Neural progenitor cell (in vitro differentiated cells): ENCODE data around the gene BCAP31. TPM values are rescaled to one million over a fixed set of nuclear protein-coding genes. Genes with fewer than 3 reads are reported as not detected.
"Not testable (repeated sequence)": the region's sequence is repeated elsewhere in the genome, so short reads cannot be mapped to it uniquely, and the experiment has no call there.

Experiments used
- DNase-seq: peaks from one replicate; pipeline ENCODE4 v3.0.0-alpha.2; 2016; ENCODE audit warnings: low spot score
- H2AFZ ChIP-seq: fragments of 200-600 bp; sonication (generic); replicated peaks from 2 replicates; pipeline ENCODE4 v1.6.1; 2016; ENCODE audit warnings: antibody characterized with exemption
- H3F3A ChIP-seq: fragments of 200-600 bp; sonication (generic); 2 replicates; pipeline ENCODE4 v1.6.1; 2016; ENCODE audit warnings: antibody characterized with exemption, low read depth
- H3K27ac ChIP-seq: fragments of 200-600 bp; sonication (generic); 2 replicates; pipeline ENCODE4 v1.5.1; 2016; ENCODE audit warnings: mild to moderate bottlenecking
- H3K27me3 ChIP-seq: fragments of 200-600 bp; sonication (generic); 2 replicates; pipeline ENCODE4 v1.6.1; 2016; ENCODE audit warnings: mild to moderate bottlenecking, moderate library complexity
- H3K36me3 ChIP-seq: fragments of 200-600 bp; sonication (generic); 2 replicates; pipeline ENCODE4 v1.5.1; 2016
- H3K4me1 ChIP-seq: fragments of 200-600 bp; sonication (generic); 2 replicates; pipeline ENCODE4 v1.6.1; 2016; ENCODE audit warnings: mixed run types
- H3K4me2 ChIP-seq: fragments of 200-600 bp; sonication (generic); 2 replicates; pipeline ENCODE4 v1.6.1; 2016
- H3K4me3 ChIP-seq: fragments of 200-600 bp; sonication (generic); 2 replicates; pipeline ENCODE4 v1.5.1; 2016
- H3K79me2 ChIP-seq: fragments of 200-600 bp; sonication (generic); 2 replicates; pipeline ENCODE4 v1.6.1; 2016; ENCODE audit warnings: low read depth
- H3K9ac ChIP-seq: fragments of 200-600 bp; sonication (generic); 2 replicates; pipeline ENCODE4 v1.6.1; 2016
- H3K9me3 ChIP-seq: fragments of 200-600 bp; sonication (generic); 2 replicates; pipeline ENCODE4 v1.5.1; 2016; ENCODE audit warnings: low read depth
- H4K20me1 ChIP-seq: fragments of 200-600 bp; sonication (generic); 2 replicates; pipeline ENCODE4 v1.6.1; 2016; ENCODE audit warnings: low read depth
- H3K27ac Mint-ChIP-seq: 3 replicates; pipeline ENCODE4 v1.8.0; 2021; ENCODE audit warnings: mixed read lengths
- H3K27me3 Mint-ChIP-seq: 2 replicates; pipeline ENCODE4 v1.8.0; 2022; ENCODE audit warnings: low read depth, mild to moderate bottlenecking, inconsistent platforms, moderate library complexity, mixed read lengths; ENCODE audit not compliant: insufficient read depth
- H3K36me3 Mint-ChIP-seq: 3 replicates; pipeline ENCODE4 v1.8.0; 2021; ENCODE audit warnings: mixed read lengths
- H3K4me1 Mint-ChIP-seq: 3 replicates; pipeline ENCODE4 v1.8.0; 2021; ENCODE audit warnings: mixed read lengths
- H3K4me3 Mint-ChIP-seq: 3 replicates; pipeline ENCODE4 v1.8.0; 2021; ENCODE audit warnings: mild to moderate bottlenecking, moderate library complexity, mixed read lengths
- H3K9me3 Mint-ChIP-seq: 3 replicates; pipeline ENCODE4 v1.8.0; 2020; ENCODE audit warnings: mixed read lengths
- CTCF ChIP-seq: fragments of 200-600 bp; sonication (generic); IDR thresholded peaks from 2 replicates; pipeline ENCODE4 v1.5.1; 2017; ENCODE audit warnings: antibody characterized with exemption, mild to moderate bottlenecking
- EZH2 ChIP-seq: fragments of 200-600 bp; sonication (generic); IDR thresholded peaks from 2 replicates; pipeline ENCODE4 v1.6.1; 2017; ENCODE audit warnings: antibody characterized with exemption, mild to moderate bottlenecking, moderate library complexity
- EZH2phosphoT487 ChIP-seq: fragments of 200-600 bp; sonication (generic); IDR thresholded peaks from 2 replicates; pipeline ENCODE4 v1.6.1; 2017; ENCODE audit warnings: antibody characterized with exemption
- total RNA-seq: library from RNA; depleted of rRNA; stranded (reverse); fragments of >200 nt; gene quantifications from 2 replicates; pipeline ENCODE4 v1.2.3, GENCODE V29; 2015; ENCODE audit warnings: low replicate concordance

Gene BCAP31
- total RNA-seq, 1 donor from 2014 or later = 52.5 TPM

- peak overlapping the region; percentile 61 for H3K4me3 ChIP-seq
- DNase-seq = peak; percentile 39
These were observed 38.2 kb downstream of the BCAP31 start for GRCh38 chrX:153685751-153686696.

GRCh38 chrX:153685156-153685536 lies 39.0 kb downstream of the BCAP31 start:
- H3K27ac ChIP-seq = peak overlapping the region; percentile 97
- Mint-ChIP-seq H3K4me3 (no peak overlapping the region), H3K27me3 (peaks cover 3% of the 10 kb centered on the region), H3K4me1 (peaks cover 17% of the 10 kb centered on the region), H3K27ac (peak overlapping the region; percentile 63), H3K9me3 (peaks cover 18% of the 10 kb centered on the region), H3K36me3 (peaks cover 2% of the 10 kb centered on the region)
- peak overlapping the region; percentile 58 for H3K9ac ChIP-seq
- peaks cover 13% of the 10 kb centered on the region for H4K20me1 ChIP-seq
- peaks cover 30% of the 10 kb centered on the region for H3K79me2 ChIP-seq
- no peaks in the 10 kb centered on the region for H3K9me3 ChIP-seq
- H3K4me2 ChIP-seq = peak overlapping the region; percentile 89
- H3K36me3 ChIP-seq = no peaks in the 10 kb centered on the region
- TF ChIP-seq EZH2 = no peak
- TF ChIP-seq CTCF = no peak
- no peak for TF ChIP-seq EZH2phosphoT487
- H3K4me1 ChIP-seq = peaks cover 3% of the 10 kb centered on the region
- DNase-seq = peak; percentile 73
- no peak overlapping the region for H2AFZ ChIP-seq
- H3F3A ChIP-seq = peaks cover 40% of the 10 kb centered on the region
- H3K27me3 ChIP-seq = no peaks in the 10 kb centered on the region
- peak overlapping the region; percentile 61 for H3K4me3 ChIP-seq

More at GRCh38 chrX:153685751-153686696, 38.2 kb downstream of the BCAP31 start:
- Histone ChIP-seq H3K4me2 (peak overlapping the region; percentile 89), H3K36me3 (no peaks in the 10 kb centered on the region), H4K20me1 (peaks cover 22% of the 10 kb centered on the region), H3K27me3 (no peaks in the 10 kb centered on the region), H3K27ac (peak overlapping the region; percentile 97), H3K79me2 (peaks cover 39% of the 10 kb centered on the region), H2AFZ (no peak overlapping the region), H3K9ac (peak overlapping the region; percentile 58), H3K9me3 (no peaks in the 10 kb centered on the region), H3K4me1 (peaks cover 3% of the 10 kb centered on the region), H3F3A (peaks cover 40% of the 10 kb centered on the region)
- H3K27ac Mint-ChIP-seq = peak overlapping the region; percentile 97
- H3K36me3 Mint-ChIP-seq = peaks cover 2% of the 10 kb centered on the region
- TF ChIP-seq EZH2 = no peak
- H3K4me3 Mint-ChIP-seq = peak overlapping the region; percentile 75
- H3K27me3 Mint-ChIP-seq = peaks cover 3% of the 10 kb centered on the region
- peaks cover 16% of the 10 kb centered on the region for H3K9me3 Mint-ChIP-seq
- peaks cover 20% of the 10 kb centered on the region for H3K4me1 Mint-ChIP-seq

- H3K36me3 Mint-ChIP-seq = peaks cover 2% of the 10 kb centered on the region
- DNase-seq = peak; percentile 94
- H3K9me3 Mint-ChIP-seq = peaks cover 22% of the 10 kb centered on the region
- Histone ChIP-seq H3K4me1 (peaks cover 3% of the 10 kb centered on the region), H3K4me3 (peak overlapping the region; percentile 61), H3K9me3 (no peaks in the 10 kb centered on the region), H3K27ac (peak overlapping the region; percentile 97), H3K4me2 (peak overlapping the region; percentile 89), H3K36me3 (no peaks in the 10 kb centered on the region), H3F3A (peaks cover 40% of the 10 kb centered on the region), H2AFZ (no peak overlapping the region), H3K9ac (peak overlapping the region; percentile 58), H3K79me2 (peaks cover 25% of the 10 kb centered on the region), H4K20me1 (peaks cover 8% of the 10 kb centered on the region), H3K27me3 (no peaks in the 10 kb centered on the region)
- TF ChIP-seq EZH2 (no peak), EZH2phosphoT487 (no peak), CTCF (no peak)
- no peak overlapping the region for H3K27ac Mint-ChIP-seq
- peaks cover 14% of the 10 kb centered on the region for H3K4me1 Mint-ChIP-seq
- peak overlapping the region; percentile 15 for H3K4me3 Mint-ChIP-seq
- H3K27me3 Mint-ChIP-seq = peaks cover 3% of the 10 kb centered on the region
These were observed 39.6 kb downstream of the BCAP31 start for GRCh38 chrX:153684467-153685155.

GRCh38 chrX:153683486-153683885 lies 40.7 kb downstream of the BCAP31 start:
- peaks cover 26% of the 10 kb centered on the region for H3K9me3 Mint-ChIP-seq
- not testable (repeated sequence) for H3K36me3 ChIP-seq, H3K9ac ChIP-seq, H3K9me3 ChIP-seq, H3K27me3 ChIP-seq, H4K20me1 ChIP-seq, H3K27me3 Mint-ChIP-seq, H2AFZ ChIP-seq, DNase-seq, H3K4me1 ChIP-seq, H3K36me3 Mint-ChIP-seq
- peak overlapping the region; percentile 59 for H3K4me3 Mint-ChIP-seq
- Histone ChIP-seq H3K4me2 (peak overlapping the region; percentile 22), H3K4me3 (peak overlapping the region; percentile 26), H3K27ac (peak overlapping the region; percentile 93), H3K79me2 (peaks cover 13% of the 10 kb centered on the region), H3F3A (peaks cover 40% of the 10 kb centered on the region)
- peak overlapping the region; percentile 94 for H3K27ac Mint-ChIP-seq
- H3K4me1 Mint-ChIP-seq = peaks cover 14% of the 10 kb centered on the region
